ENCODE results near the gene ATP13A2. TPM values are rescaled to one million over a fixed set of nuclear protein-coding genes. Genes with fewer than 3 reads are reported as not detected.

Gene ATP13A2
- total and polyA plus RNA-seq, 4 donors = 62.1 to 308 (median 186) TPM

- Histone ChIP-seq H3K27me3 (ENCODE audit: control insufficient read depth, insufficient read depth, low read length) (no peaks in the 10 kb centered on the region), H3K27ac (ENCODE audit: low read depth, low read length) (no peak overlapping the region), H3K4me3 (ENCODE audit: low read depth, low read length) (no peak overlapping the region), H3K9me3 (ENCODE audit: control insufficient read depth, insufficient read depth, low read length) (no peaks in the 10 kb centered on the region), H3K36me3 (ENCODE audit: control insufficient read depth, insufficient read depth, low read length) (peaks cover 95% of the 10 kb centered on the region), H3K4me1 (ENCODE audit: control insufficient read depth, insufficient read depth, low read length) (no peaks in the 10 kb centered on the region)
- DNase-seq (ENCODE audit: low read depth in 4 of 6, low spot score in 6 of 6) = no peak
- 93% methylated on average over 12 of the region's 15 CpGs for WGBS (ENCODE audit: insufficient coverage)
These were observed 18.1 kb downstream of the ATP13A2 start for GRCh38 chr1:16993521-16994038.

DNA sequence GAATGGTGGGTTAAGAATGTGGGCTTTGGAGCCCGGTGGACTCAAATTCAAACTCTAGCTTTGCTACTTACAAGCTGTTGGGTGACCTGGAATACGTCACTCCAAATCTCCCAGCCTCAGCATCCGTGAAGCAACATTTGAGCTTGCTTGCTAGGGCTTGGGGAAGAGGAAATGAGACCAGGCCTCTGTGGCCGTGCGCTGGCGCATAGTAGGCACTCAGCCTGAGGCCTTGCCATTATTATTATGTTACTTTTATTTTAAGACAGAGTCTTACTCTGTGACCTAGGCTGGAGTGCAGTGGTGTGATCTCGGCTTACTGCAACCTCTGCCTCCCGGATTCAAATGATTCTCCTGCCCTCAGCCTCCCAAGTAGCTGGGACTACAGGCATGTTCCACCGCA lies 19.1 kb downstream of the ATP13A2 start:
- no peaks in the 10 kb centered on the region for H3K9me3 ChIP-seq (ENCODE audit: control insufficient read depth, insufficient read depth, low read length)
- no peak for DNase-seq (ENCODE audit: low read depth in 4 of 6, low spot score in 6 of 6)
- peaks cover 95% of the 10 kb centered on the region for H3K36me3 ChIP-seq (ENCODE audit: control insufficient read depth, insufficient read depth, low read length)
- no peak overlapping the region for H3K4me3 ChIP-seq (ENCODE audit: low read depth, low read length)
- WGBS (ENCODE audit: insufficient coverage) = 92% methylated on average over 4 of the region's 9 CpGs
- H3K27ac ChIP-seq (ENCODE audit: low read depth, low read length) = no peak overlapping the region
- H3K27me3 ChIP-seq (ENCODE audit: control insufficient read depth, insufficient read depth, low read length) = no peaks in the 10 kb centered on the region
- H3K4me1 ChIP-seq (ENCODE audit: control insufficient read depth, insufficient read depth, low read length) = no peaks in the 10 kb centered on the region

GRCh38 chr1:16992102-16992501 lies 19.6 kb downstream of the ATP13A2 start:
- Histone ChIP-seq H3K9me3 (ENCODE audit: control insufficient read depth, insufficient read depth, low read length) (no peaks in the 10 kb centered on the region), H3K27ac (ENCODE audit: low read depth, low read length) (no peak overlapping the region), H3K4me3 (ENCODE audit: low read depth, low read length) (no peak overlapping the region), H3K36me3 (ENCODE audit: control insufficient read depth, insufficient read depth, low read length) (peaks cover 95% of the 10 kb centered on the region), H3K4me1 (ENCODE audit: control insufficient read depth, insufficient read depth, low read length) (no peaks in the 10 kb centered on the region), H3K27me3 (ENCODE audit: control insufficient read depth, insufficient read depth, low read length) (no peaks in the 10 kb centered on the region)
- 93% methylated on average over 10 of the region's 12 CpGs for WGBS (ENCODE audit: insufficient coverage)
- no peak for DNase-seq (ENCODE audit: low read depth in 4 of 6, low spot score in 6 of 6)

DNA sequence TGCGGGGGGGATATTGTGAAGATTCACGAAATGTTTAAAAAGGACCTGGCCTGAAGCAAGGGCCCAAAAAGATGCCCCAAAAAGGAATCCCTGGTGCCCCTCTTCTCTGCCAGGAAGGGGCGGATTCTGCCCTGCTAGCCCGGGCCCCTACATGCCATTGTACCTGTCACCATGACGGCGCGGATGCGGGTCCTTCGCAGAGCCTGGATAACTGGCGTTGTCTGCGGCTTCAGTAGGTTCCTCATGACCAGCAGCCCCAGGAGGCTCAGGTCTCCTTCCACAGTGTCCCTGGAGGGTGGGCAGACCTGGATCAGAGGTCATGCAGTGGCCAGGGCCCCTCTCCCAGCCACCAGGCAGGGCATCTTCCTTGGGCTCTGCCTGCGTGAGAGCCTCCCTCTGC lies 20.2 kb downstream of the ATP13A2 start:
- H3K27ac ChIP-seq (ENCODE audit: low read depth, low read length) = no peak overlapping the region
- WGBS (ENCODE audit: insufficient coverage) = 87% methylated on average over 12 of the region's 12 CpGs
- H3K27me3 ChIP-seq (ENCODE audit: control insufficient read depth, insufficient read depth, low read length) = no peaks in the 10 kb centered on the region
- H3K36me3 ChIP-seq (ENCODE audit: control insufficient read depth, insufficient read depth, low read length) = peaks cover 95% of the 10 kb centered on the region
- H3K9me3 ChIP-seq (ENCODE audit: control insufficient read depth, insufficient read depth, low read length) = no peaks in the 10 kb centered on the region
- no peak for DNase-seq (ENCODE audit: low read depth in 4 of 6, low spot score in 6 of 6)
- H3K4me1 ChIP-seq (ENCODE audit: control insufficient read depth, insufficient read depth, low read length) = no peaks in the 10 kb centered on the region
- H3K4me3 ChIP-seq (ENCODE audit: low read depth, low read length) = no peak overlapping the region

- H3K4me3 ChIP-seq (ENCODE audit: low read depth, low read length) = no peak overlapping the region
- H3K9me3 ChIP-seq (ENCODE audit: control insufficient read depth, insufficient read depth, low read length) = no peaks in the 10 kb centered on the region
- DNase-seq (ENCODE audit: low read depth in 4 of 6, low spot score in 6 of 6) = no peak
- H3K27ac ChIP-seq (ENCODE audit: low read depth, low read length) = no peak overlapping the region
- no peaks in the 10 kb centered on the region for H3K27me3 ChIP-seq (ENCODE audit: control insufficient read depth, insufficient read depth, low read length)
- peaks cover 94% of the 10 kb centered on the region for H3K36me3 ChIP-seq (ENCODE audit: control insufficient read depth, insufficient read depth, low read length)
- 91% methylated on average over 22 of the region's 22 CpGs for WGBS (ENCODE audit: insufficient coverage)
- H3K4me1 ChIP-seq (ENCODE audit: control insufficient read depth, insufficient read depth, low read length) = peaks cover 2% of the 10 kb centered on the region
These were observed 21.9 kb downstream of the ATP13A2 start for GRCh38 chr1:16989676-16990391.

- Histone ChIP-seq H3K9me3 (ENCODE audit: control insufficient read depth, insufficient read depth, low read length) (no peaks in the 10 kb centered on the region), H3K36me3 (ENCODE audit: control insufficient read depth, insufficient read depth, low read length) (peaks cover 89% of the 10 kb centered on the region), H3K4me1 (ENCODE audit: control insufficient read depth, insufficient read depth, low read length) (peaks cover 5% of the 10 kb centered on the region), H3K27ac (ENCODE audit: low read depth, low read length) (no peak overlapping the region), H3K27me3 (ENCODE audit: control insufficient read depth, insufficient read depth, low read length) (no peaks in the 10 kb centered on the region), H3K4me3 (ENCODE audit: low read depth, low read length) (no peak overlapping the region)
- 95% methylated on average over 5 of the region's 13 CpGs for whole genome bisulfite sequencing (ENCODE audit: insufficient coverage)
- no peak for DNase-seq (ENCODE audit: low read depth in 4 of 6, low spot score in 6 of 6)
These were observed 23.5 kb downstream of the ATP13A2 start for GRCh38 chr1:16988210-16988609.

DNA sequence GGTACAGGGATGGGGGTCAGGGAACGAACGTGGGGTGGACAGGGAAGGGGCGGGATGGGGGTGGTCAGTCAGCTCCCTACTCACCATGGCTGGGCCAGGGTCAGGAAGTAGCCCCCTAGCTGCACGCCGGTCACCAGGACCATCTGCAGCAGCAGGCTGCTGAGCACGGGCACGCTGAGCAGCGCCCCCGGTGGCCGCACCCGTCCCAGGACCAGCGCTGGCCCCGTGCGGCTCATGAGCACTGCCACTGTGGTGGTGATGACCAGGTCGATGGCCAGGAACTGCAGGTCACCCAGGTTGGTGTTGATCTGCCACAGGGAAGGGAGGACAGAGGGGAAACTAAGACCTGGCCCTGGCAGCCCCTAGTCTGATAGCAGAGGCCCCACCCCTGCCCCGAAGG lies 24.8 kb downstream of the ATP13A2 start:
- Histone ChIP-seq H3K36me3 (ENCODE audit: control insufficient read depth, insufficient read depth, low read length) (peaks cover 77% of the 10 kb centered on the region), H3K27ac (ENCODE audit: low read depth, low read length) (no peak overlapping the region), H3K27me3 (ENCODE audit: control insufficient read depth, insufficient read depth, low read length) (no peaks in the 10 kb centered on the region), H3K9me3 (ENCODE audit: control insufficient read depth, insufficient read depth, low read length) (no peaks in the 10 kb centered on the region), H3K4me3 (ENCODE audit: low read depth, low read length) (no peak overlapping the region), H3K4me1 (ENCODE audit: control insufficient read depth, insufficient read depth, low read length) (peaks cover 5% of the 10 kb centered on the region)
- no peak for DNase-seq (ENCODE audit: low read depth in 4 of 6, low spot score in 6 of 6)
- WGBS (ENCODE audit: insufficient coverage) = 49% methylated on average over 16 of the region's 16 CpGs

GRCh38 chr1:16986560-16986959 lies 25.2 kb downstream of the ATP13A2 start:
- peaks cover 5% of the 10 kb centered on the region for H3K4me1 ChIP-seq (ENCODE audit: control insufficient read depth, insufficient read depth, low read length)
- no peak overlapping the region for H3K4me3 ChIP-seq (ENCODE audit: low read depth, low read length)
- H3K27ac ChIP-seq (ENCODE audit: low read depth, low read length) = no peak overlapping the region
- peaks cover 73% of the 10 kb centered on the region for H3K36me3 ChIP-seq (ENCODE audit: control insufficient read depth, insufficient read depth, low read length)
- no peaks in the 10 kb centered on the region for H3K27me3 ChIP-seq (ENCODE audit: control insufficient read depth, insufficient read depth, low read length)
- no peaks in the 10 kb centered on the region for H3K9me3 ChIP-seq (ENCODE audit: control insufficient read depth, insufficient read depth, low read length)
- no peak for DNase-seq (ENCODE audit: low read depth in 4 of 6, low spot score in 6 of 6)
- 81% methylated on average over 21 of the region's 23 CpGs for WGBS (ENCODE audit: insufficient coverage)

- H3K27ac ChIP-seq (ENCODE audit: low read depth, low read length) = no peak overlapping the region
- no peak for DNase-seq (ENCODE audit: low read depth in 4 of 6, low spot score in 6 of 6)
- peaks cover 5% of the 10 kb centered on the region for H3K4me1 ChIP-seq (ENCODE audit: control insufficient read depth, insufficient read depth, low read length)
- H3K27me3 ChIP-seq (ENCODE audit: control insufficient read depth, insufficient read depth, low read length) = no peaks in the 10 kb centered on the region
- H3K4me3 ChIP-seq (ENCODE audit: low read depth, low read length) = no peak overlapping the region
- H3K36me3 ChIP-seq (ENCODE audit: control insufficient read depth, insufficient read depth, low read length) = peaks cover 69% of the 10 kb centered on the region
- no peaks in the 10 kb centered on the region for H3K9me3 ChIP-seq (ENCODE audit: control insufficient read depth, insufficient read depth, low read length)
- WGBS (ENCODE audit: insufficient coverage) = 91% methylated on average over 19 of the region's 19 CpGs
These were observed 25.6 kb downstream of the ATP13A2 start for GRCh38 chr1:16986113-16986512.

DNA sequence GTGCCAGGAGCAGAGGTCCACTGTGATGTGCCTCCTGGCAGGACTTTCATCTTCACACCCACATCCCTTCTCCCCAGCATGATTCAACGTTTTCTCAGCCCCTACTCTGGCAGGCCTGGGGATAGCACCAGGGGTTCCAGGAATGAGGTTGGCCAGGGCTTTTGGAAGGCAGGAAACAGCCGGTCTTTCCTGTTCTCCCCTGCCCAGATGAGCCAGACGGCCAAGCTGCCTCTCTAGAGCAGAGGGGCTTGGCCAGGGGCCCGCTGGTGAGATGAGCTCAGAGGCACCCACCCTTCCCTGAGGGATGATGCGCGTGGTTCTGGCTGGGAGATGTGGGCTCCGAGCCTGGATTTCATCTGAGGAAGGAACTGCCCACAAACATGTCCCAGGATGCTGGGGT lies 27.0 kb downstream of the ATP13A2 start:
- no peak overlapping the region for H3K27ac ChIP-seq (ENCODE audit: low read depth, low read length)
- peak in 2 of 6 donors; percentile 21 to 78 for DNase-seq (ENCODE audit: low read depth in 4 of 6, low spot score in 6 of 6)

More for the DNA sequence above, 27.0 kb downstream of the ATP13A2 start:
- H3K27me3 ChIP-seq (ENCODE audit: control insufficient read depth, insufficient read depth, low read length) = no peaks in the 10 kb centered on the region
- 31% methylated on average over 4 of the region's 7 CpGs for WGBS (ENCODE audit: insufficient coverage)
- no peak overlapping the region for H3K4me3 ChIP-seq (ENCODE audit: low read depth, low read length)
- no peaks in the 10 kb centered on the region for H3K9me3 ChIP-seq (ENCODE audit: control insufficient read depth, insufficient read depth, low read length)
- H3K36me3 ChIP-seq (ENCODE audit: control insufficient read depth, insufficient read depth, low read length) = peaks cover 55% of the 10 kb centered on the region
- H3K4me1 ChIP-seq (ENCODE audit: control insufficient read depth, insufficient read depth, low read length) = peaks cover 10% of the 10 kb centered on the region

Measured in spinal cord (tissue), 10 donors.